ENCODE measurements around the gene SLX9. TPM values are rescaled to one million over a fixed set of nuclear protein-coding genes. Genes with fewer than 3 reads are reported as not detected.
A peak's percentile ranks its signal among the peaks of the same experiment; 100 is the strongest.

The SLX9 gene
- total RNA-seq, 6 donors from 2014 or later: 5.5 to 34.6 (median 22.8) TPM

DNA sequence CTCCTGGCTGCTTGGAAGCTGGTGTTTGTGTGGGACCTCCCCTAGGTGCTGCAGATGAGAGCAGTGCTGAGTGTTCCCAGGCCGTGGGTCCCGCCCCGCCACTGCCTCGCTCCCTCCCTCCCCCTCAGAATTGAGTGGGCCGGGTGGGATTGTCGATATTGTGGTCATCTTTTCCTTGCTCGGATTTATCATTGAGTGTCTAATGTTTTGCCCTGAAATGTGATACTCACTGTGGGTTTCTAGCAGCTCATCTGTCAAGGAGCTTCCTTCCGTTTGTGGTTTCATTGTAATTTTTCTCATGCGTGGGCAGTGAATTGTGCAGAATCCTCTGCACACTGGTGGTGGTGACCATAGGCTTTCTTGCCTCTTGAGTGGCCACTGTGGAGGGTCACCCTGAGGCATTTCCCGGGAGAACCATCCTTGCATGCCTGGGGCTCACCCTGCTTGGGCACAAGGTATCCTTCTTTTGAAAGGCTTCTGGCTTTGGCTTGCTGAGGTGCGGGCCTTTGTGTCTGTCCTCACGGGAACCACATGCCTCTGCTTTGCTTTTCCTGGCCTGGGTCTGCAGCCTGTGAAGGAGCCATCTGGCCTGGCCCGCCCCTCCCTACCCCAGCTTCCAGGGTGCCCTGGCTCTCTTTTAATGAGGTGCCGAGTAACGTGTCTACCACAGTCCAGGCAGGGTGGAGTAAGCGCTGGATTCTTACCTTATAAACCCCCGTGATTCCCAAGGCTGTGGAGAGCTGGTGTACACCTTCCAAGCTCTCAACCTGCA lies 25.6 kb downstream of the SLX9 start:
- DNase-seq (peak in 1 of 2 donors; percentile 55), ATAC-seq (ENCODE audit: low FRiP score in 2 of 2) (peak in 1 of 2 donors; percentile 29)
- no peaks in the 10 kb centered on the region for H3K27me3 ChIP-seq
- H3K27ac ChIP-seq: peak overlapping the region in 3 of 4 donors; percentile 25 to 79 (median 59)
- H3K4me3 ChIP-seq: no peak overlapping the region
- H3K4me1 ChIP-seq: peaks cover 27 to 71% (median 43%) of the 10 kb centered on the region in 4 donors
- 78 to 80% methylated on average over 16 to 17 of the region's 17 CpGs for WGBS, 2 donors
- no peaks in the 10 kb centered on the region for H3K9me3 ChIP-seq
- H3K36me3 ChIP-seq: peaks cover 0 to 7% (median under 1%) of the 10 kb centered on the region in 4 donors
- TF ChIP-seq EP300 (IDR thresholded peaks at IDR 0.05): no peak
- TF ChIP-seq, protein P1, sequence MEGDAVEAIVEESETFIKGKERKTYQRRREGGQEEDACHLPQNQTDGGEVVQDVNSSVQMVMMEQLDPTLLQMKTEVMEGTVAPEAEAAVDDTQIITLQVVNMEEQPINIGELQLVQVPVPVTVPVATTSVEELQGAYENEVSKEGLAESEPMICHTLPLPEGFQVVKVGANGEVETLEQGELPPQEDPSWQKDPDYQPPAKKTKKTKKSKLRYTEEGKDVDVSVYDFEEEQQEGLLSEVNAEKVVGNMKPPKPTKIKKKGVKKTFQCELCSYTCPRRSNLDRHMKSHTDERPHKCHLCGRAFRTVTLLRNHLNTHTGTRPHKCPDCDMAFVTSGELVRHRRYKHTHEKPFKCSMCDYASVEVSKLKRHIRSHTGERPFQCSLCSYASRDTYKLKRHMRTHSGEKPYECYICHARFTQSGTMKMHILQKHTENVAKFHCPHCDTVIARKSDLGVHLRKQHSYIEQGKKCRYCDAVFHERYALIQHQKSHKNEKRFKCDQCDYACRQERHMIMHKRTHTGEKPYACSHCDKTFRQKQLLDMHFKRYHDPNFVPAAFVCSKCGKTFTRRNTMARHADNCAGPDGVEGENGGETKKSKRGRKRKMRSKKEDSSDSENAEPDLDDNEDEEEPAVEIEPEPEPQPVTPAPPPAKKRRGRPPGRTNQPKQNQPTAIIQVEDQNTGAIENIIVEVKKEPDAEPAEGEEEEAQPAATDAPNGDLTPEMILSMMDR (IDR thresholded peaks at IDR 0.05): no peak
- TF ChIP-seq POLR2AphosphoS5 (IDR thresholded peaks at IDR 0.05): no peak
- TF ChIP-seq POLR2A (IDR thresholded peaks at IDR 0.05): no peak

DNA sequence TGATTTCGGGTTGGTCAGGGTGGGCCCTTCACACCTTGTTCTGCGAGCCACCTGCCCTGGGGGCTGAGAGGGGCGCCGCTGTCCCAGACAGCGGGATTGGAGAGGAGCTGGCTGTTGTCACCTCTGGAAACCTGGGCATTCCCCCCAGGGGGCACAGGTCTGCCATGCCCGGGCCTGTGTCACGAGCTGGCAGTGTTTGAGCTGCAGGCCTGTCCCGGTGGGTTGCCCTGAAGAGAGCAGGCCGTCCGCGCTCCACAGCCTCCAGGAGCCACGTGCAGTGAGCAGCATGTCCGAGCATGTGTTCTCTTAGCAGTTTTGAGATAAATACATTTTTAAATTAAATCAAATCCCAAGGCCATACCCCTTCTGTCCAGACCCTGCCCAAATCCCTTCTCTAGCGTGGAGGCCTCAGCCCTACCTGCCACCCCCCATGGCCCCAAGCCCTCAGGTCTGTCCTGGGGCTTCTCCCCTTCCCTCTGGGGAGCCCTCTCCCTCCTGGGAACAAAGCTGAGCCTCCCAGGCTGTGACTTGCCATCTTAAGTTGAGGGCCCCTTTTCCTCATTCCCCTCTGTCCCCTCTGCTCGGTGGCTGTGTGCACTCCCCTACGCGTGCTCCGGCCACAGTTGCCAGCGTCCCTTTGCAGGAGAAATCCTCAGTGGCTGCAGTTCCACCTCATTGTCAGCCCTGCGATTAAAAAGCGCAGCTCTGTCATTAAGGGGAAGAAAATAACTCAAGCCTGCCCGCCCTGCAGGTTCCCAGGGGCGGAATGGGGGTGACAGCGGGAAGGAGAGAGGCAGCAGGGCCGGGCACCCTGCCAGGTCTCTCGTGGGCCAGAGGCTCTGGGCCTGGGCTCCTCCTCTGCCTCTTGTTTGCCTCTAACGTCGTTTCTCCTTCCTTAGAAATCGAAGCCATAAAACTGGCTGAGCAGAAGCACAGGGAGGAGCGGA lies 26.6 kb downstream of the SLX9 start:
- Histone ChIP-seq H3K4me3 (no peak overlapping the region), H3K9me3 (no peaks in the 10 kb centered on the region), H3K36me3 (peaks cover 0 to 5% (median 0%) of the 10 kb centered on the region in 4 donors), H3K27me3 (no peaks in the 10 kb centered on the region), H3K27ac (peak overlapping the region; percentile 59 to 81 (median 72)), H3K4me1 (peaks cover 27 to 72% (median 44%) of the 10 kb centered on the region in 4 donors)
- WGBS, 2 donors: 67 to 70% methylated on average over 22 to 30 of the region's 30 CpGs
- peak in 1 of 2 donors; percentile 86 for DNase-seq
- ATAC-seq (ENCODE audit: low FRiP score in 2 of 2): no peak
- TF ChIP-seq POLR2AphosphoS5 (IDR thresholded peaks at IDR 0.05): no peak
- no peak for TF ChIP-seq POLR2A (IDR thresholded peaks at IDR 0.05)
- TF ChIP-seq, protein P1 (IDR thresholded peaks at IDR 0.05): no peak
- no peak for TF ChIP-seq EP300 (IDR thresholded peaks at IDR 0.05)

DNA sequence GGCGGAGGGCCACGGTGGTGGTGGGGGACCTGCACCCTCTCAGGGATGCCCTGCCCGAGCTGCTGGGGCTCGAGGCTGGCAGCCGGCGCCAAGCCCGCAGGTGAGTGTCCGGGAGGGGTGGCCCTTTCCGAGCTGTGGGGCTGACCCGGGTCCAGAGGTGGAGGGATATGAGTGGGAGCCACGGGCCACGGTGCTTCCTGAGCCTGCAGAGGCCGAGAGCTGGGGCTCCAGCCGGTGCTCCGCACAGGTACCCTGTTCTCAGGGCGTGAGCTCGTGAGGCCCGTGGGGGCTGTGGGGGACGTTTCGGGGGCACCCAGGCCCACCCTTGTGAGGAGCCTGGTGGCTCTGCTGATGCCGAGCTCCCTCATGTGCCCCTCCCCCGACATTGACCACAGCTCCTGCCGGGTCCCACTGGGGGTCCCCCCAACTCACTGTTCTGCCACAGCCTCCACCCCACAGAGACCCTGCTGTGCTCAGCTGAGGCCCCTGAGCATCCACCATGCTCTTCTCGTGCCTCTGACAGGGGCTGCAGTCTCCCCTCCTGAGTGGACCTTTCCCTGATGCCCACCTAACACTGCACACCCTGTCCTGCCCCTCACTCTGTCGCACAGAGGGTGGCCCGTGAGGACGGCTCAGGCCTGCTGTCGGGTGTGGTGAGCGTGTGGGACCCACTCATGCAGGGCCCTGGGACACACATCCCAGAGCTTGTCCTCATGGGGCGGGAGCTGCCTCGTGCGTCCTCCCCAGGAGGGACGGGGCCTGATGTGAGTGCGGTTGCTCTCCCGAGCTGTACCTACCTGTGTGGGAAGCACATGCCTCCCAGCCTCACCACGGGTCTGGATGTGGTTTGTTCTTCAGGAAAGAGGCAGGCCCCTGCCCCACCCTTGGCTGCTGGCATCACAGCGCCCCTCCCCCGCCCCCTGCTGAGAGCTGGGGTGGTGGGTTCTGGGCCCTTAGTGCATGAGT lies 27.5 kb downstream of the SLX9 start:
- H3K4me3 ChIP-seq: no peak overlapping the region
- peak; percentile 6 to 14 for ATAC-seq (ENCODE audit: low FRiP score in 2 of 2)
- 80 to 85% methylated on average over 17 to 28 of the region's 38 CpGs for WGBS, 2 donors

More for the DNA sequence above, 27.5 kb downstream of the SLX9 start:
- H3K9me3 ChIP-seq: no peaks in the 10 kb centered on the region
- no peaks in the 10 kb centered on the region for H3K27me3 ChIP-seq
- H3K4me1 ChIP-seq: peaks cover 24 to 65% (median 42%) of the 10 kb centered on the region in 4 donors
- H3K36me3 ChIP-seq: peaks cover 0 to 5% (median 0%) of the 10 kb centered on the region in 4 donors
- TF ChIP-seq POLR2A (IDR thresholded peaks at IDR 0.05) (no peak), POLR2AphosphoS5 (IDR thresholded peaks at IDR 0.05) (no peak), EP300 (IDR thresholded peaks at IDR 0.05) (no peak)
- TF ChIP-seq, protein P1 (IDR thresholded peaks at IDR 0.05): no peak
- peak overlapping the region; percentile 59 to 81 (median 72) for H3K27ac ChIP-seq
- DNase-seq: peak in 1 of 2 donors; percentile 58
